ENCODE results near the gene SRSF1. TPM values are rescaled to one million over a fixed set of nuclear protein-coding genes. Genes with fewer than 3 reads are reported as not detected.

SRSF1 gene
- total RNA-seq, 1 experiment from 2014 or later, result 512 TPM

GRCh38 chr17:58052945-58053715, 46.1 kb upstream of the SRSF1 start:
- Histone ChIP-seq H3K4me3 (ENCODE audit: low read depth, low read length, poor library complexity, severe bottlenecking) (no peak overlapping the region), H3K9me3 (ENCODE audit: low read depth, low read length, poor library complexity, severe bottlenecking) (no peaks in the 10 kb centered on the region), H3K36me3 (ENCODE audit: insufficient read depth, low read length, poor library complexity, severe bottlenecking) (no peaks in the 10 kb centered on the region), H3K27me3 (replicated peaks; ENCODE audit: insufficient read depth, low read depth, low read length, poor library complexity) (peaks cover 4% of the 10 kb centered on the region), H3K27ac (ENCODE audit: low read depth, low read length, poor library complexity, severe bottlenecking) (no peak overlapping the region), H3K4me1 (ENCODE audit: insufficient read depth, low read length, poor library complexity, severe bottlenecking) (no peaks in the 10 kb centered on the region)
- DNase-seq (ENCODE audit: low spot score), result no peak
- ChIA-PET POLR2A (ENCODE audit: low non-redundant PET) (no interaction called here), CTCF (no interaction called here)
- no TSS peak for BruUV-seq (replicated peaks)
- TF ChIP-seq CTCF (conservative IDR thresholded peaks at IDR 0.05; ENCODE audit: low read depth, low read length), result no peak
- no peak for TF ChIP-seq EZH2 (IDR thresholded peaks at IDR 0.05; ENCODE audit: borderline replicate concordance, low read depth, low read length, poor library complexity, severe bottlenecking)
- intact Hi-C loops (cut with micrococcal nuclease; ENCODE audit: unreplicated experiment), result no loop called here

GRCh38 chr17:58052407-58052806, 45.4 kb upstream of the SRSF1 start:
- TF ChIP-seq EZH2 (IDR thresholded peaks at IDR 0.05; ENCODE audit: borderline replicate concordance, low read depth, low read length, poor library complexity, severe bottlenecking) (no peak), CTCF (conservative IDR thresholded peaks at IDR 0.05; ENCODE audit: low read depth, low read length) (no peak)
- BruUV-seq (replicated peaks), result no TSS peak
- H3K36me3 ChIP-seq (ENCODE audit: insufficient read depth, low read length, poor library complexity, severe bottlenecking), result no peaks in the 10 kb centered on the region
- CTCF ChIA-PET, result no interaction called here
- H3K4me3 ChIP-seq (ENCODE audit: low read depth, low read length, poor library complexity, severe bottlenecking), result no peak overlapping the region
- no peak overlapping the region for H3K27ac ChIP-seq (ENCODE audit: low read depth, low read length, poor library complexity, severe bottlenecking)
- H3K9me3 ChIP-seq (ENCODE audit: low read depth, low read length, poor library complexity, severe bottlenecking), result no peaks in the 10 kb centered on the region
- intact Hi-C loops (cut with micrococcal nuclease; ENCODE audit: unreplicated experiment), result no loop called here
- H3K4me1 ChIP-seq (ENCODE audit: insufficient read depth, low read length, poor library complexity, severe bottlenecking), result no peaks in the 10 kb centered on the region
- no peak for DNase-seq (ENCODE audit: low spot score)
- POLR2A ChIA-PET (ENCODE audit: low non-redundant PET), result no interaction called here
- H3K27me3 ChIP-seq (replicated peaks; ENCODE audit: insufficient read depth, low read depth, low read length, poor library complexity), result peaks cover 3% of the 10 kb centered on the region

- intact Hi-C loops (cut with micrococcal nuclease; ENCODE audit: unreplicated experiment), result no loop called here
- H3K27ac ChIP-seq (ENCODE audit: low read depth, low read length, poor library complexity, severe bottlenecking), result no peak overlapping the region
These were observed 44.4 kb upstream of the SRSF1 start for GRCh38 chr17:58051468-58051867.

More at GRCh38 chr17:58051468-58051867, 44.4 kb upstream of the SRSF1 start:
- H3K36me3 ChIP-seq (ENCODE audit: insufficient read depth, low read length, poor library complexity, severe bottlenecking), result no peaks in the 10 kb centered on the region
- ChIA-PET POLR2A (ENCODE audit: low non-redundant PET) (no interaction called here), CTCF (no interaction called here)
- H3K4me3 ChIP-seq (ENCODE audit: low read depth, low read length, poor library complexity, severe bottlenecking), result no peak overlapping the region
- no peaks in the 10 kb centered on the region for H3K4me1 ChIP-seq (ENCODE audit: insufficient read depth, low read length, poor library complexity, severe bottlenecking)
- no peaks in the 10 kb centered on the region for H3K9me3 ChIP-seq (ENCODE audit: low read depth, low read length, poor library complexity, severe bottlenecking)
- DNase-seq (ENCODE audit: low spot score), result no peak
- TF ChIP-seq EZH2 (IDR thresholded peaks at IDR 0.05; ENCODE audit: borderline replicate concordance, low read depth, low read length, poor library complexity, severe bottlenecking), result no peak
- no peak for TF ChIP-seq CTCF (conservative IDR thresholded peaks at IDR 0.05; ENCODE audit: low read depth, low read length)
- no peaks in the 10 kb centered on the region for H3K27me3 ChIP-seq (replicated peaks; ENCODE audit: insufficient read depth, low read depth, low read length, poor library complexity)
- BruUV-seq (replicated peaks), result no TSS peak
